Mucosa of gallbladder (tissue), 1 donor: Measurements from ENCODE around the gene RIOK1. TPM values are rescaled to one million over a fixed set of nuclear protein-coding genes. Genes with fewer than 3 reads are reported as not detected.

Source experiments
- DNase-seq: peaks from one replicate; pipeline ENCODE4 v3.0.0-alpha.2; 2020; ENCODE audit warnings: low spot score
- total RNA-seq: library from RNA; stranded (reverse); gene quantifications from one replicate; pipeline ENCODE4 v1.2.1, GENCODE V29; 2021
- donor health status: DM: no; HTN: no; CAD: no.

RIOK1 gene
- total RNA-seq, 1 donor from 2014 or later = 12.9 TPM

- DNase-seq = no peak
Observed at GRCh38 chr6:7409740-7410139, 20.1 kb downstream of the RIOK1 start.

GRCh38 chr6:7410851-7411250 lies 21.2 kb downstream of the RIOK1 start:
- DNase-seq = no peak

- no peak for DNase-seq
Observed at GRCh38 chr6:7411328-7411727, 21.7 kb downstream of the RIOK1 start.

GRCh38 chr6:7413151-7413823 lies 23.7 kb downstream of the RIOK1 start:
- DNase-seq = no peak

GRCh38 chr6:7414811-7415210 lies 25.2 kb downstream of the RIOK1 start:
- no peak for DNase-seq

GRCh38 chr6:7417684-7418083 lies 28.1 kb downstream of the RIOK1 start:
- no peak for DNase-seq

- no peak for DNase-seq
Observed at GRCh38 chr6:7418238-7418905, 28.8 kb downstream of the RIOK1 start.

- no peak for DNase-seq
Observed at GRCh38 chr6:7419065-7419464, 29.5 kb downstream of the RIOK1 start.

GRCh38 chr6:7421066-7421465 lies 31.5 kb downstream of the RIOK1 start:
- DNase-seq = no peak

GRCh38 chr6:7424058-7424457 lies 34.5 kb downstream of the RIOK1 start:
- DNase-seq = no peak

GRCh38 chr6:7424967-7425807 lies 35.6 kb downstream of the RIOK1 start:
- no peak for DNase-seq

- DNase-seq = no peak
Observed at GRCh38 chr6:7425808-7426190, 36.2 kb downstream of the RIOK1 start.

GRCh38 chr6:7426447-7427169 lies 37.0 kb downstream of the RIOK1 start:
- no peak for DNase-seq

- no peak for DNase-seq
Observed at GRCh38 chr6:7431313-7431673, 41.7 kb downstream of the RIOK1 start.

GRCh38 chr6:7431674-7432390 lies 42.2 kb downstream of the RIOK1 start:
- no peak for DNase-seq

GRCh38 chr6:7432391-7433120 lies 42.9 kb downstream of the RIOK1 start:
- DNase-seq = no peak

GRCh38 chr6:7433121-7433617 lies 43.6 kb downstream of the RIOK1 start:
- no peak for DNase-seq

- no peak for DNase-seq
Observed at GRCh38 chr6:7434672-7435071, 45.1 kb downstream of the RIOK1 start.

GRCh38 chr6:7438011-7438410 lies 48.4 kb downstream of the RIOK1 start:
- DNase-seq = no peak

- no peak for DNase-seq
Observed at GRCh38 chr6:7439228-7439627, 49.6 kb downstream of the RIOK1 start.

- DNase-seq = no peak
Observed at GRCh38 chr6:7440476-7440875, 50.9 kb downstream of the RIOK1 start.
